SK-N-SH treated with all-trans-retinoic acid at 6 μM for 48 hours (cell line): ENCODE data around the gene PPP6R2.

Experiments used
- ARNTL ChIP-seq: fragments of 450-650 bp; formaldehyde crosslinking; IDR thresholded peaks from 2 replicates; pipeline ENCODE4 v1.5.0; 2020; ENCODE audit warnings: low read depth, mild to moderate bottlenecking, moderate library complexity, borderline replicate concordance
- CSDC2 ChIP-seq: fragments of 250-450 bp; sonication (Bioruptor Pico); IDR thresholded peaks from 2 replicates; pipeline ENCODE4 v1.5.0; 2020; ENCODE audit warnings: mild to moderate bottlenecking, moderate library complexity
- ESRRG ChIP-seq: fragments of 250-450 bp; sonication (Bioruptor Pico); IDR thresholded peaks from 2 replicates; pipeline ENCODE4 v1.6.1; 2021; ENCODE audit warnings: mild to moderate bottlenecking
- GLIS3 ChIP-seq: fragments of 250-450 bp; sonication (Bioruptor Pico); IDR thresholded peaks from 2 replicates; pipeline ENCODE4 v1.5.0; 2020; ENCODE audit warnings: mild to moderate bottlenecking, moderate library complexity
- PPARA ChIP-seq: fragments of 250-450 bp; sonication (Bioruptor Pico); IDR thresholded peaks from 2 replicates; pipeline ENCODE4 v1.5.0; 2020; ENCODE audit warnings: mild to moderate bottlenecking, borderline replicate concordance
- RARB ChIP-seq: fragments of 250-450 bp; sonication (Bioruptor Pico); IDR thresholded peaks from 2 replicates; pipeline ENCODE4 v1.8.0; 2021; ENCODE audit warnings: mild to moderate bottlenecking, moderate library complexity
- SNAI2 ChIP-seq: fragments of 250-450 bp; sonication (Bioruptor Pico); IDR thresholded peaks from 2 replicates; pipeline ENCODE4 v1.5.0; 2020; ENCODE audit warnings: mild to moderate bottlenecking, moderate library complexity
- ZFP30 ChIP-seq: fragments of 450-650 bp; formaldehyde crosslinking; IDR thresholded peaks from 2 replicates; pipeline ENCODE4 v1.5.0; 2022; ENCODE audit warnings: mild to moderate bottlenecking, moderate library complexity
- ZNF565 ChIP-seq: fragments of 450-650 bp; formaldehyde crosslinking; conservative IDR thresholded peaks from 2 replicates; pipeline ENCODE4 v1.5.0; 2020; ENCODE audit warnings: low read depth, mild to moderate bottlenecking, moderate library complexity
- TF ChIP-seq, protein P1 (sequence below): fragments of 250-450 bp; sonication (Bioruptor Pico); IDR thresholded peaks from 2 replicates; pipeline ENCODE4 v1.8.0; 2021; ENCODE audit warnings: low read depth, mild to moderate bottlenecking, moderate library complexity, borderline replicate concordance
- TF ChIP-seq, protein P2 (sequence below): fragments of 250-450 bp; sonication (Bioruptor Pico); IDR thresholded peaks from 2 replicates; pipeline ENCODE4 v1.8.0; 2020; ENCODE audit warnings: mild to moderate bottlenecking, moderate library complexity, borderline replicate concordance
- TF ChIP-seq, protein P3 (sequence below): fragments of 250-450 bp; sonication (Bioruptor Pico); IDR thresholded peaks from 2 replicates; pipeline ENCODE4 v1.5.1; 2020; ENCODE audit warnings: low read depth, mild to moderate bottlenecking, moderate library complexity

DNA sequence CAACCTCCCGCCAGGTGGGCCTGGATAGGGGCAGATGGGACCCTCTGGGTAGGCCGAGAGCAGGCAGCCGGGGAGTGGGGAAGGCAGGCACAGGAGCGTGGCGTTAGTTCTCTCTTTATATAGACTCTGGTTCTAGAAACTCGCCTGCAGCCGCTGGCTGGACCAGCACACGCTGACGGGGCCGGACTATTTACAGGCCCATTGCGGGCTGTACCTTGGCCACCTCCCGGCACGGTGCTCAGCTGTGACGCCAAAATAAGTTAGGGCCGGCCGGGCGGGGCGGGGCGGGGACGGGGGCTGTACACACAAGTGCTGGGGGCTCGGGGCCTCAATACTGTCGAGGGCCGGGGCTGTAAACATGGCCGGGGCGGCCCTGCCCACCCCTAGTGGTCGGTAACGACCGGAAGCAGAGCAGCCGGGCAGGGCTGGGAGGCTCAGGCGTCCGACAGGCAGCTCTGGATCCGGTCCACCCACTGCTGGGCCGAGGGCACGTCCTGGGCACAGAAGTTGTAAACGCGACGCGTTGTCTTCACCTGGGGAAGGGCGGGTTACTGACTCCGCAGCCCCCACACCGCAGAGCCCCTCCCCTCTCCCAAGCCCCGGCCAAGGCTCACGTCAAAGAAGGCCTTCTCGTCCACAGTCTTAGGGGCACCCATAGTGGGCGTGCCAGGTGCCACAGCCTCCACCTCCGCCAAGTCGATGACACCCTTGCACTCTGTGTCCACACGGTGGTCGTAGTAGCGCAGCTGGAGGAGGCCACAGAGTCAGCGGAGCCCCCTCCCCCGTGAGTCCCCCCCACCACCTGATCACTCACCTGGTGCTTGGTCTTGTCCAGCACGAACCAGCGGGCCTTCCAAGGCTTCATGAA is 103.8 kb downstream of the PPP6R2 start:
- TF ChIP-seq, protein P1, sequence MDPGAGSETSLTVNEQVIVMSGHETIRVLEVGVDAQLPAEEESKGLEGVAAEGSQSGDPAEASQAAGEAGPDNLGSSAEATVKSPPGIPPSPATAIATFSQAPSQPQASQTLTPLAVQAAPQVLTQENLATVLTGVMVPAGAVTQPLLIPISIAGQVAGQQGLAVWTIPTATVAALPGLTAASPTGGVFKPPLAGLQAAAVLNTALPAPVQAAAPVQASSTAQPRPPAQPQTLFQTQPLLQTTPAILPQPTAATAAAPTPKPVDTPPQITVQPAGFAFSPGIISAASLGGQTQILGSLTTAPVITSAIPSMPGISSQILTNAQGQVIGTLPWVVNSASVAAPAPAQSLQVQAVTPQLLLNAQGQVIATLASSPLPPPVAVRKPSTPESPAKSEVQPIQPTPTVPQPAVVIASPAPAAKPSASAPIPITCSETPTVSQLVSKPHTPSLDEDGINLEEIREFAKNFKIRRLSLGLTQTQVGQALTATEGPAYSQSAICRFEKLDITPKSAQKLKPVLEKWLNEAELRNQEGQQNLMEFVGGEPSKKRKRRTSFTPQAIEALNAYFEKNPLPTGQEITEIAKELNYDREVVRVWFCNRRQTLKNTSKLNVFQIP: no peak
- TF ChIP-seq GLIS3: no peak
- no peak for TF ChIP-seq ZFP30 (CRISPR knock-in tag)
- TF ChIP-seq, protein P2, sequence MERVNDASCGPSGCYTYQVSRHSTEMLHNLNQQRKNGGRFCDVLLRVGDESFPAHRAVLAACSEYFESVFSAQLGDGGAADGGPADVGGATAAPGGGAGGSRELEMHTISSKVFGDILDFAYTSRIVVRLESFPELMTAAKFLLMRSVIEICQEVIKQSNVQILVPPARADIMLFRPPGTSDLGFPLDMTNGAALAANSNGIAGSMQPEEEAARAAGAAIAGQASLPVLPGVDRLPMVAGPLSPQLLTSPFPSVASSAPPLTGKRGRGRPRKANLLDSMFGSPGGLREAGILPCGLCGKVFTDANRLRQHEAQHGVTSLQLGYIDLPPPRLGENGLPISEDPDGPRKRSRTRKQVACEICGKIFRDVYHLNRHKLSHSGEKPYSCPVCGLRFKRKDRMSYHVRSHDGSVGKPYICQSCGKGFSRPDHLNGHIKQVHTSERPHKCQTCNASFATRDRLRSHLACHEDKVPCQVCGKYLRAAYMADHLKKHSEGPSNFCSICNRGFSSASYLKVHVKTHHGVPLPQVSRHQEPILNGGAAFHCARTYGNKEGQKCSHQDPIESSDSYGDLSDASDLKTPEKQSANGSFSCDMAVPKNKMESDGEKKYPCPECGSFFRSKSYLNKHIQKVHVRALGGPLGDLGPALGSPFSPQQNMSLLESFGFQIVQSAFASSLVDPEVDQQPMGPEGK (CRISPR knock-in tag): no peak
- no peak for TF ChIP-seq ARNTL (CRISPR knock-in tag)
- TF ChIP-seq ESRRG (CRISPR knock-in tag): no peak
- no peak for TF ChIP-seq ZNF565 (CRISPR knock-in tag)
- no peak for TF ChIP-seq SNAI2 (CRISPR knock-in tag)
- no peak for TF ChIP-seq RARB (CRISPR knock-in tag)
- no peak for TF ChIP-seq CSDC2 (CRISPR knock-in tag)
- TF ChIP-seq, protein P3, sequence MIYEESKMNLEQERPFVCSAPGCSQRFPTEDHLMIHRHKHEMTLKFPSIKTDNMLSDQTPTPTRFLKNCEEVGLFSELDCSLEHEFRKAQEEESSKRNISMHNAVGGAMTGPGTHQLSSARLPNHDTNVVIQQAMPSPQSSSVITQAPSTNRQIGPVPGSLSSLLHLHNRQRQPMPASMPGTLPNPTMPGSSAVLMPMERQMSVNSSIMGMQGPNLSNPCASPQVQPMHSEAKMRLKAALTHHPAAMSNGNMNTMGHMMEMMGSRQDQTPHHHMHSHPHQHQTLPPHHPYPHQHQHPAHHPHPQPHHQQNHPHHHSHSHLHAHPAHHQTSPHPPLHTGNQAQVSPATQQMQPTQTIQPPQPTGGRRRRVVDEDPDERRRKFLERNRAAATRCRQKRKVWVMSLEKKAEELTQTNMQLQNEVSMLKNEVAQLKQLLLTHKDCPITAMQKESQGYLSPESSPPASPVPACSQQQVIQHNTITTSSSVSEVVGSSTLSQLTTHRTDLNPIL (CRISPR knock-in tag): no peak
- TF ChIP-seq PPARA: no peak
